ENCODE results near the gene MAP2K5.

The MAP2K5 gene

GRCh38 chr15:67559576-67559975 lies 17.1 kb downstream of the MAP2K5 start:
- DNase-seq (ENCODE audit: low spot score), result no peak

GRCh38 chr15:67560320-67560719 lies 17.8 kb downstream of the MAP2K5 start:
- DNase-seq (ENCODE audit: low spot score), result no peak

GRCh38 chr15:67563092-67563491 lies 20.6 kb downstream of the MAP2K5 start:
- no peak for DNase-seq (ENCODE audit: low spot score)

- DNase-seq (ENCODE audit: low spot score), result no peak
Observed at GRCh38 chr15:67564021-67564967, 21.8 kb downstream of the MAP2K5 start.

GRCh38 chr15:67564968-67565345 lies 22.5 kb downstream of the MAP2K5 start:
- no peak for DNase-seq (ENCODE audit: low spot score)

GRCh38 chr15:67569668-67570067 lies 27.2 kb downstream of the MAP2K5 start:
- DNase-seq (ENCODE audit: low spot score), result no peak

GRCh38 chr15:67570875-67571647 lies 28.6 kb downstream of the MAP2K5 start:
- DNase-seq (ENCODE audit: low spot score), result no peak

GRCh38 chr15:67571648-67572415 lies 29.3 kb downstream of the MAP2K5 start:
- DNase-seq (ENCODE audit: low spot score), result no peak

GRCh38 chr15:67573194-67573593 lies 30.7 kb downstream of the MAP2K5 start:
- DNase-seq (ENCODE audit: low spot score), result no peak

GRCh38 chr15:67575039-67575502 lies 32.6 kb downstream of the MAP2K5 start:
- no peak for DNase-seq (ENCODE audit: low spot score)

- no peak for DNase-seq (ENCODE audit: low spot score)
Observed at GRCh38 chr15:67578020-67578600, 35.6 kb downstream of the MAP2K5 start.

- no peak for DNase-seq (ENCODE audit: low spot score)
Observed at GRCh38 chr15:67579164-67579563, 36.7 kb downstream of the MAP2K5 start.

- DNase-seq (ENCODE audit: low spot score), result no peak
Observed at GRCh38 chr15:67579967-67580366, 37.5 kb downstream of the MAP2K5 start.

- DNase-seq (ENCODE audit: low spot score), result no peak
Observed at GRCh38 chr15:67584157-67584556, 41.7 kb downstream of the MAP2K5 start.

- DNase-seq (ENCODE audit: low spot score), result no peak
Observed at GRCh38 chr15:67585681-67586080, 43.2 kb downstream of the MAP2K5 start.

- no peak for DNase-seq (ENCODE audit: low spot score)
Observed at GRCh38 chr15:67587331-67587730, 44.8 kb downstream of the MAP2K5 start.

- DNase-seq (ENCODE audit: low spot score), result no peak
Observed at GRCh38 chr15:67587754-67588153, 45.3 kb downstream of the MAP2K5 start.

- no peak for DNase-seq (ENCODE audit: low spot score)
Observed at GRCh38 chr15:67590191-67590590, 47.7 kb downstream of the MAP2K5 start.

GRCh38 chr15:67592245-67592644 lies 49.7 kb downstream of the MAP2K5 start:
- no peak for DNase-seq (ENCODE audit: low spot score)

GRCh38 chr15:67593562-67593961 lies 51.1 kb downstream of the MAP2K5 start:
- DNase-seq (ENCODE audit: low spot score), result no peak

- no peak for DNase-seq (ENCODE audit: low spot score)
Observed at GRCh38 chr15:67594770-67595169, 52.3 kb downstream of the MAP2K5 start.

GRCh38 chr15:67595572-67595971 lies 53.1 kb downstream of the MAP2K5 start:
- no peak for DNase-seq (ENCODE audit: low spot score)
